Keratinocyte (primary cell): ENCODE results near the gene TDRD3. TPM values are rescaled to one million over a fixed set of nuclear protein-coding genes. Genes with fewer than 3 reads are reported as not detected.

Experiments
- DNase-seq: peaks from one replicate; pipeline ENCODE4 v3.0.0-alpha.2; 2011; ENCODE audit warnings: low read depth, missing footprints, low spot score
- FAIRE-seq: peaks from 2 replicates; lab custom pipeline; 2011; peaks lifted over from hg19 to GRCh38; lab: Jason Lieb, UNC
- H2AFZ ChIP-seq: 2 replicates; pipeline ENCODE4 v1.6.0; 2012; ENCODE audit warnings: low read length, control low read depth, inconsistent platforms; ENCODE audit not compliant: control insufficient read depth
- H3K27ac ChIP-seq: 2 replicates; pipeline ENCODE4 v1.5.1; 2011; ENCODE audit warnings: low read length; ENCODE audit not compliant: control insufficient read depth, insufficient read depth
- H3K27me3 ChIP-seq: 3 replicates; pipeline ENCODE4 v1.6.0; 2011; ENCODE audit warnings: low read length; ENCODE audit not compliant: control insufficient read depth, insufficient read depth; ENCODE audit errors: extremely low read depth
- H3K36me3 ChIP-seq, 2 experiments: 2 replicates in 1 of 2; 3 replicates in 1 of 2; pipeline ENCODE4 v1.5.1; 2011; ENCODE audit warnings: low read length in 2 of 2, mild to moderate bottlenecking in 1 of 2; ENCODE audit not compliant: control insufficient read depth in 2 of 2, insufficient read depth in 2 of 2; ENCODE audit errors: extremely low read depth in 1 of 2
- H3K4me1 ChIP-seq: 3 replicates; pipeline ENCODE4 v1.5.1; 2011; ENCODE audit warnings: low read length; ENCODE audit not compliant: control insufficient read depth, insufficient read depth; ENCODE audit errors: extremely low read depth
- H3K4me2 ChIP-seq: 3 replicates; pipeline ENCODE4 v1.6.0; 2011; ENCODE audit warnings: low read depth, low read length; ENCODE audit not compliant: control insufficient read depth, insufficient read depth; ENCODE audit errors: extremely low read depth
- H3K4me3 ChIP-seq, 3 experiments: fragments of 200-600 bp in 1 of 3; sonication (generic) in 1 of 3; 2 replicates in 2 of 3; 3 replicates in 1 of 3; pipeline ENCODE4 v1.5.1; 2011 to 2016; ENCODE audit warnings: low read length in 3 of 3, mild to moderate bottlenecking in 3 of 3, control low read depth in 2 of 3, inconsistent platforms in 1 of 3, low read depth in 1 of 3, mixed read lengths in 1 of 3, mixed run types in 1 of 3, moderate library complexity in 1 of 3; ENCODE audit not compliant: control insufficient read depth in 2 of 3, insufficient read depth in 2 of 3; ENCODE audit errors: extremely low read depth in 1 of 3
- H3K79me2 ChIP-seq: 2 replicates; pipeline ENCODE4 v1.6.0; 2012; ENCODE audit warnings: low read length; ENCODE audit not compliant: control insufficient read depth, insufficient read depth
- H3K9ac ChIP-seq: 3 replicates; pipeline ENCODE4 v1.6.0; 2011; ENCODE audit warnings: low read length; ENCODE audit not compliant: control insufficient read depth, insufficient read depth; ENCODE audit errors: extremely low read depth
- H3K9me1 ChIP-seq: 3 replicates; pipeline ENCODE4 v1.6.0; 2011; ENCODE audit warnings: low read length; ENCODE audit not compliant: control insufficient read depth, insufficient read depth; ENCODE audit errors: extremely low read depth
- H3K9me3 ChIP-seq: 2 replicates; pipeline ENCODE4 v1.5.1; 2012; ENCODE audit warnings: low read depth, low read length; ENCODE audit not compliant: control insufficient read depth
- H4K20me1 ChIP-seq: 3 replicates; pipeline ENCODE4 v1.6.0; 2011; ENCODE audit warnings: low read length; ENCODE audit not compliant: control insufficient read depth, insufficient read depth; ENCODE audit errors: extremely low read depth
- CTCF ChIP-seq, 3 experiments: IDR thresholded peaks in 1 of 3; conservative IDR thresholded peaks in 1 of 3; optimal IDR thresholded peaks in 1 of 3; 2 replicates in 2 of 3; 3 replicates in 1 of 3; pipeline versions ENCODE3 to v1.5.1; 2011; ENCODE audit warnings: low read length in 3 of 3, mild to moderate bottlenecking in 3 of 3, moderate library complexity in 2 of 3, control low read depth in 1 of 3, inconsistent platforms in 1 of 3; ENCODE audit not compliant: insufficient read depth in 2 of 3; ENCODE audit errors: extremely low read depth in 1 of 3
- EZH2 ChIP-seq: IDR thresholded peaks from one replicate; pipeline ENCODE4 v1.6.1; 2012; ENCODE audit warnings: inconsistent platforms, mild to moderate bottlenecking, low read length, moderate library complexity
- dilution Hi-C: fragments of 300-500 bp; cut with MboI; formaldehyde crosslinking; loops from one replicate; pipeline ENCODE4 v1.7.0; 2020; ENCODE audit warnings: low sequenced_read_pairs; ENCODE audit not compliant: extremely low pct_ligation_motif_present
- polyA plus RNA-seq, 5 experiments: library from polyadenylated mRNA; depleted of rRNA in 3 of 5; stranded (reverse) in 3 of 5; stranded (forward) in 1 of 5; unstranded in 1 of 5; fragments of >200 nt; gene quantifications; 1 replicate in 1 of 5; 2 replicates in 3 of 5; 3 replicates in 1 of 5; pipeline versions ENCODE4 v1.2.1 to v1.2.3, GENCODE V29; 2011 to 2012; ENCODE audit warnings: missing spikeins in 2 of 5, low read depth in 1 of 5, low replicate concordance in 1 of 5

TDRD3 gene
- polyA plus RNA-seq, 1 donor (not counting 4 experiments of a cell fraction or from before 2014, with no cell fraction given): 10.7 TPM

- DNase-seq (peak; percentile 21), FAIRE-seq (no peak)
- no peak overlapping the region for H3K4me3 ChIP-seq
- no peaks in the 10 kb centered on the region for H3K9me1 ChIP-seq
- H3K79me2 ChIP-seq: no peaks in the 10 kb centered on the region
- H3K9me3 ChIP-seq: no peaks in the 10 kb centered on the region
- H3K9ac ChIP-seq: no peak overlapping the region
- H3K4me1 ChIP-seq: no peaks in the 10 kb centered on the region
- H3K27ac ChIP-seq: no peak overlapping the region
- H3K4me2 ChIP-seq: peak overlapping the region; percentile 3
- no peaks in the 10 kb centered on the region for H3K36me3 ChIP-seq
- no peak overlapping the region for H2AFZ ChIP-seq
- no peaks in the 10 kb centered on the region for H4K20me1 ChIP-seq
- no peaks in the 10 kb centered on the region for H3K27me3 ChIP-seq
- dilution Hi-C loops: no loop called here
- no peak for TF ChIP-seq CTCF (optimal IDR thresholded peaks at IDR 0.05 in 1 of 3, IDR thresholded peaks at IDR 0.05 in 1 of 3, conservative IDR thresholded peaks at IDR 0.05 in 1 of 3; ENCODE audit: extremely low read depth in 1 of 3, insufficient read depth in 2 of 3, low read length in 3 of 3)
- TF ChIP-seq EZH2: no peak
Measured at GRCh38 chr13:60562096-60562780, 165.2 kb downstream of the TDRD3 start.

- Histone ChIP-seq H3K4me3 (no peak overlapping the region), H3K27me3 (no peaks in the 10 kb centered on the region), H3K9ac (no peak overlapping the region), H3K27ac (no peak overlapping the region), H4K20me1 (no peaks in the 10 kb centered on the region), H3K36me3 (no peaks in the 10 kb centered on the region), H3K9me1 (no peaks in the 10 kb centered on the region), H3K79me2 (no peaks in the 10 kb centered on the region), H3K4me1 (no peaks in the 10 kb centered on the region), H3K9me3 (no peaks in the 10 kb centered on the region), H2AFZ (no peak overlapping the region), H3K4me2 (no peak overlapping the region)
- dilution Hi-C loops: no loop called here
- DNase-seq (no peak), FAIRE-seq (no peak)
- no peak for TF ChIP-seq EZH2
- TF ChIP-seq CTCF (optimal IDR thresholded peaks at IDR 0.05 in 1 of 3, IDR thresholded peaks at IDR 0.05 in 1 of 3, conservative IDR thresholded peaks at IDR 0.05 in 1 of 3; ENCODE audit: extremely low read depth in 1 of 3, insufficient read depth in 2 of 3, low read length in 3 of 3): no peak
Measured at GRCh38 chr13:60571571-60571970, 174.6 kb downstream of the TDRD3 start.
